ENCODE measurements around the gene SLCO3A1.

SLCO3A1 gene

GRCh38 chr15:91973481-91973880 lies 120.0 kb downstream of the SLCO3A1 start:
- DNase-seq: no peak

- no peak for DNase-seq
Observed at GRCh38 chr15:91974321-91974720, 120.8 kb downstream of the SLCO3A1 start.

- no peak for DNase-seq
Observed at GRCh38 chr15:91975241-91975978, 121.9 kb downstream of the SLCO3A1 start.

- DNase-seq: no peak
Observed at GRCh38 chr15:91976966-91977365, 123.5 kb downstream of the SLCO3A1 start.

GRCh38 chr15:91980502-91981267 lies 127.2 kb downstream of the SLCO3A1 start:
- no peak for DNase-seq

- DNase-seq: no peak
Observed at GRCh38 chr15:91981821-91982800, 128.6 kb downstream of the SLCO3A1 start.

- no peak for DNase-seq
Observed at GRCh38 chr15:91983729-91984340, 130.3 kb downstream of the SLCO3A1 start.

- no peak for DNase-seq
Observed at GRCh38 chr15:91985297-91985696, 131.8 kb downstream of the SLCO3A1 start.

GRCh38 chr15:91988071-91988470 lies 134.6 kb downstream of the SLCO3A1 start:
- DNase-seq: no peak

GRCh38 chr15:91988655-91989054 lies 135.1 kb downstream of the SLCO3A1 start:
- DNase-seq: no peak

GRCh38 chr15:91989821-91990220 lies 136.3 kb downstream of the SLCO3A1 start:
- no peak for DNase-seq

GRCh38 chr15:91992945-91993344 lies 139.4 kb downstream of the SLCO3A1 start:
- DNase-seq: peak in 1 of 2 experiments; percentile 4

GRCh38 chr15:91995146-91995545 lies 141.6 kb downstream of the SLCO3A1 start:
- DNase-seq: no peak

GRCh38 chr15:91997163-91997562 lies 143.7 kb downstream of the SLCO3A1 start:
- DNase-seq: no peak

- no peak for DNase-seq
Observed at GRCh38 chr15:92000709-92001108, 147.2 kb downstream of the SLCO3A1 start.

GRCh38 chr15:92001307-92001706 lies 147.8 kb downstream of the SLCO3A1 start:
- no peak for DNase-seq

GRCh38 chr15:92002666-92003065 lies 149.2 kb downstream of the SLCO3A1 start:
- DNase-seq: no peak

GRCh38 chr15:92003515-92004067 lies 150.1 kb downstream of the SLCO3A1 start:
- no peak for DNase-seq

GRCh38 chr15:92005154-92005553 lies 151.6 kb downstream of the SLCO3A1 start:
- DNase-seq: no peak

- no peak for DNase-seq
Observed at GRCh38 chr15:92006186-92007028, 152.9 kb downstream of the SLCO3A1 start.

GRCh38 chr15:92009162-92009561 lies 155.7 kb downstream of the SLCO3A1 start:
- DNase-seq: no peak
